A673 (cell line): ENCODE measurements around the gene SPAG9. TPM values are rescaled to one million over a fixed set of nuclear protein-coding genes. Genes with fewer than 3 reads are reported as not detected.

ENCODE experiments used
- BruUV-seq: library from RNA; stranded (reverse); fragments of 400-500 nt; replicated peaks from 2 replicates; lab custom pipeline; 2021; lab: Mats Ljungman, UMichigan
- CTCF ChIA-PET: fragments of 300-600 bp; sonication (Branson Sonifier 250); formaldehyde crosslinking; loops from one replicate; lab custom pipeline; 2022; ENCODE audit warnings: antibody characterized with exemption; lab: Charles Lee
- POLR2A ChIA-PET: fragments of 300-600 bp; sonication (Branson Sonifier 250); formaldehyde crosslinking; loops from one replicate; lab custom pipeline; 2022; ENCODE audit warnings: antibody characterized with exemption; ENCODE audit not compliant: low non-redundant PET; lab: Charles Lee
- DNase-seq: peaks from one replicate; pipeline ENCODE4 v3.0.0-alpha.2; 2015; ENCODE audit warnings: low spot score
- H3K27ac ChIP-seq: fragments of 200-600 bp; sonication (generic); 2 replicates; pipeline ENCODE4 v1.5.1; 2016; ENCODE audit warnings: mixed run types, low read depth, mild to moderate bottlenecking, mixed read lengths, antibody characterized with exemption, low read length; ENCODE audit not compliant: poor library complexity, severe bottlenecking
- H3K27me3 ChIP-seq: fragments of 200-600 bp; sonication (generic); replicated peaks from 2 replicates; pipeline ENCODE4 v1.6.1; 2017; ENCODE audit warnings: mixed run types, low read depth, mild to moderate bottlenecking, mixed read lengths, antibody characterized with exemption, low read length; ENCODE audit not compliant: insufficient read depth, poor library complexity
- H3K36me3 ChIP-seq: fragments of 200-600 bp; sonication (generic); 2 replicates; pipeline ENCODE4 v1.6.1; 2016; ENCODE audit warnings: mixed run types, mild to moderate bottlenecking, mixed read lengths, antibody characterized with exemption, low read length; ENCODE audit not compliant: insufficient read depth, poor library complexity, severe bottlenecking
- H3K4me1 ChIP-seq: fragments of 200-600 bp; sonication (generic); 2 replicates; pipeline ENCODE4 v1.6.1; 2017; ENCODE audit warnings: mixed run types, mild to moderate bottlenecking, mixed read lengths, antibody characterized with exemption, low read length; ENCODE audit not compliant: insufficient read depth, poor library complexity, severe bottlenecking
- H3K4me3 ChIP-seq: fragments of 200-600 bp; sonication (generic); 2 replicates; pipeline ENCODE4 v1.5.1; 2016; ENCODE audit warnings: low read depth, mixed run types, mild to moderate bottlenecking, mixed read lengths, low read length; ENCODE audit not compliant: poor library complexity, severe bottlenecking
- H3K9me3 ChIP-seq: fragments of 200-600 bp; sonication (generic); 2 replicates; pipeline ENCODE4 v1.6.1; 2016; ENCODE audit warnings: mixed run types, low read depth, mild to moderate bottlenecking, mixed read lengths, antibody characterized with exemption, low read length; ENCODE audit not compliant: poor library complexity, severe bottlenecking
- EZH2 ChIP-seq: fragments of 200-600 bp; sonication (generic); IDR thresholded peaks from 2 replicates; pipeline ENCODE4 v1.6.1; 2017; ENCODE audit warnings: borderline replicate concordance, low read depth, mild to moderate bottlenecking, mixed read lengths, antibody characterized with exemption, low read length; ENCODE audit not compliant: poor library complexity, severe bottlenecking
- intact Hi-C: fragments of 100-400 bp; cut with micrococcal nuclease; formaldehyde crosslinking; loops from one replicate; pipeline ENCODE4 v1.10.0; 2022; ENCODE audit not compliant: unreplicated experiment
- total RNA-seq: library from RNA; stranded (reverse); gene quantifications from 2 replicates; pipeline ENCODE4 v1.2.3, GENCODE V29; 2021
- TF ChIP-seq, protein P1 (sequence below): fragments of 300-800, 200-600 bp; sonication (generic); conservative IDR thresholded peaks from 2 replicates; pipeline ENCODE4 v1.5.1; 2017; ENCODE audit warnings: low read depth, mild to moderate bottlenecking, antibody characterized with exemption, low read length, moderate library complexity, mixed read lengths

SPAG9 gene
- total RNA-seq, 1 experiment from 2014 or later: 82.0 TPM

DNA sequence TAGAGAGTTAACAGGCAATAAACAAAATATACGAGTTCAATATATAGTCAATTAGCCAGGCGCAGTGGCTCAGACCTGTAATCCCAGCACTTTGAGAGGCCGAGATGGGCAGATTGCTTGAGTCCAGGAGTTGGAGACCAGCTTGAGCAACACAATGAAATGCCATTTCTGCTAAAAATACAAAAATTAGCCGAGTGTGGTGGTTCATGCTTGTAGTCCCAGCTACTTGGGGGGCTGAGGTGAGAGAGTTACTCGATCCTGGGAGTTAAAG is 184.7 kb downstream of the SPAG9 start:
- Histone ChIP-seq H3K36me3 (no peaks in the 10 kb centered on the region), H3K4me1 (peaks cover 6% of the 10 kb centered on the region), H3K27ac (no peak overlapping the region), H3K9me3 (no peaks in the 10 kb centered on the region), H3K4me3 (no peak overlapping the region), H3K27me3 (no peaks in the 10 kb centered on the region)
- POLR2A ChIA-PET: no interaction called here
- CTCF ChIA-PET: no interaction called here
- BruUV-seq: no TSS peak
- TF ChIP-seq EZH2: no peak
- TF ChIP-seq, protein P1, sequence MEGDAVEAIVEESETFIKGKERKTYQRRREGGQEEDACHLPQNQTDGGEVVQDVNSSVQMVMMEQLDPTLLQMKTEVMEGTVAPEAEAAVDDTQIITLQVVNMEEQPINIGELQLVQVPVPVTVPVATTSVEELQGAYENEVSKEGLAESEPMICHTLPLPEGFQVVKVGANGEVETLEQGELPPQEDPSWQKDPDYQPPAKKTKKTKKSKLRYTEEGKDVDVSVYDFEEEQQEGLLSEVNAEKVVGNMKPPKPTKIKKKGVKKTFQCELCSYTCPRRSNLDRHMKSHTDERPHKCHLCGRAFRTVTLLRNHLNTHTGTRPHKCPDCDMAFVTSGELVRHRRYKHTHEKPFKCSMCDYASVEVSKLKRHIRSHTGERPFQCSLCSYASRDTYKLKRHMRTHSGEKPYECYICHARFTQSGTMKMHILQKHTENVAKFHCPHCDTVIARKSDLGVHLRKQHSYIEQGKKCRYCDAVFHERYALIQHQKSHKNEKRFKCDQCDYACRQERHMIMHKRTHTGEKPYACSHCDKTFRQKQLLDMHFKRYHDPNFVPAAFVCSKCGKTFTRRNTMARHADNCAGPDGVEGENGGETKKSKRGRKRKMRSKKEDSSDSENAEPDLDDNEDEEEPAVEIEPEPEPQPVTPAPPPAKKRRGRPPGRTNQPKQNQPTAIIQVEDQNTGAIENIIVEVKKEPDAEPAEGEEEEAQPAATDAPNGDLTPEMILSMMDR: no peak
- intact Hi-C loops: no loop called here
- no peak for DNase-seq

DNA sequence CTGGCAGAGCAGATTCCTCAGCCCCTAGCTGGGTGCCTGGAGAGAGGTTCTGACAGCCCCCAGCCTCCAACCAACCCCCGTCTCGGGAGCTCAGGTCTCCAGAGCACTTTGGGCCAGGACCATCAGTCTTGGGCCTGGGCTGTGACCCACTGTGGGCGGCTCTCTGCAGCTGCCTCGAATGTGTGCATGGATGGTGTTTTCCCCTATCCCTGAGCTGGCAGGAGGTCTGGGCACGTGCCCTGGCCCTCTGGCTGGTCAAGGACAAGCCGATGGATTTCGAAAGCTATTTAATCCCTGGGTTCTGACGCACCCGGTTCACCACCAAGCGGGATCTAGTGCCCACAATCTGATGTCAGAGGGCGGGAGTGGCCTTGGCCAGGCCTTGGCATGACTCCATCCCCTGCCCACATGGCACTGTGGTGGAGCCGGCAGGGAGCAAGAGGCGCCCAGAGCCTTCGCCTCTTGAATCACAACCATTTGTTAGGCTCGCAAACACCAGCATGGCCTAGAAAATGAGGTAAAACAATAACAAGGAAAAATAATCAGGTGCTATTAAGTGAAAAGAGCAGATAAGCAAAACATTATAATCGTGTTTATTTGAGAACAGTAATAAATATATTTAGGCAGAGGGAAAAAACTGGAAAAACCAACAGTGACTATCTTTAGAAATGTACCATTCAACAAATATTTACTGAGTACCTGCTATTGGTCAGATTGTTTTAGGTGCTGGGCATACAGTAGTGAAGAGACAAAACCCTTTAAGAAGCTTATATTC is 185.3 kb downstream of the SPAG9 start:
- TF ChIP-seq, protein P1: no peak
- no peak for TF ChIP-seq EZH2
- ChIA-PET POLR2A (no interaction called here), CTCF (interaction anchor here (0.6 kb wide), 1 partner anchor 117 kb away, joined by 3 read pairs; no protein-coding TSS in a partner anchor)
- Histone ChIP-seq H3K4me3 (no peak overlapping the region), H3K4me1 (peaks cover 6% of the 10 kb centered on the region), H3K9me3 (no peaks in the 10 kb centered on the region), H3K27ac (no peak overlapping the region), H3K27me3 (no peaks in the 10 kb centered on the region), H3K36me3 (no peaks in the 10 kb centered on the region)
- no peak for DNase-seq
- intact Hi-C loops: no loop called here
- BruUV-seq: no TSS peak

DNA sequence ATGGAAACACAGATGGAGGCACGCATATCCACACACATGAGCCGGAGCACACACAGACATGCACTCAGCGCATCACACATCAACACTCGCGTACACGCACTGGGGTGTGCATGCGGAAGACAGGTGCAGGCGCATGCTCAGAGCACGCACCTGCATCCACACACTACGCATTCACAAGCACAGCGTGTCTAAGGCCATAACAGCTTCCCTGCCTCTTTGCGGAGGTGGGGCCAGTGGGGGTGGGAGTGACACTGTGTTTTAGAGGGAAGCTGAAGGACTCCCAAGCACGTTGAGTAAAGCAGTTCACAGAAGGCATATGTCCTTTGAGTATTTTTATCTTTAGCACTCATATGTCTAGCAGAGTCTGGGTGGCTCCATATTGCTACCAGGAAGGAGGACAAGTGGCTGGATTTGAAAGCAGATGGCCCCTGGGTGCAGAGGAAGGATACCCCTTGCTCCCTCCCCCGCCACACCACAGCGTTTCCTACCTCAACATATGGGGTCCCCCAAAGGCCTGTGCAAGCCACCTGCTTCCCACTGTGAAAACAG is 185.9 kb downstream of the SPAG9 start:
- CTCF ChIA-PET: interaction anchor here (0.5 kb wide), 1 partner anchor 19 kb away, joined by 6 read pairs; no protein-coding TSS in a partner anchor
- intact Hi-C loops: no loop called here
- Histone ChIP-seq H3K4me1 (peaks cover 6% of the 10 kb centered on the region), H3K36me3 (no peaks in the 10 kb centered on the region), H3K27ac (no peak overlapping the region), H3K27me3 (no peaks in the 10 kb centered on the region), H3K4me3 (no peak overlapping the region), H3K9me3 (no peaks in the 10 kb centered on the region)
- no peak for DNase-seq
- POLR2A ChIA-PET: no interaction called here
- TF ChIP-seq, protein P1: no peak
- no peak for TF ChIP-seq EZH2
- no TSS peak for BruUV-seq
